GM18505 (cell line): ENCODE results near the gene ANTXR1.

Source experiments
- ATAC-seq: cut with Tn5 transposase; IDR thresholded peaks from one replicate; pipeline ENCODE4 v1.9.1; 2021; ENCODE audit not compliant: unreplicated experiment
- POLR2A ChIP-seq: IDR thresholded peaks from 4 replicates; pipeline ENCODE4 v1.6.1; 2011; ENCODE audit warnings: borderline replicate concordance; ENCODE audit not compliant: insufficient read depth, insufficient read length; ENCODE audit errors: extremely low read depth

Gene ANTXR1

DNA sequence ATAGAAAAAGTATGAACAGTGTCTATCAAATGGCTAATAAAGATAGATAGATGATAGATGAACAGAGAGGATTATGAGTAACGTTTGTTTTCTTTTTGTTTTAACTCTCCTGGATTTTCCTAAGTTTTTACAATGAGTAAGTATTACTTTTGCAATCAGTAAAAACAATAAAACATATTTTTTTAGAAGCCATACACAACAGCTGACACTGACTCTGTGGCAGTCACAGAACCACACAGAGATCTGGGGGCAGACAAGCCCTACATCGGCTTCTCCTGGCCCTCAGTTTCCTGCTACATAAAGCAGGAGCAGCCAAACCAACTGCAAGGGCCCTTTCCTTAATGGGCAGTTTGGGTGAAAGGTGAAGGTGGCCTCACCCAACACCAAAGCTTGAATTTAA is 63.6 kb downstream of the ANTXR1 start:
- ATAC-seq, result no peak

DNA sequence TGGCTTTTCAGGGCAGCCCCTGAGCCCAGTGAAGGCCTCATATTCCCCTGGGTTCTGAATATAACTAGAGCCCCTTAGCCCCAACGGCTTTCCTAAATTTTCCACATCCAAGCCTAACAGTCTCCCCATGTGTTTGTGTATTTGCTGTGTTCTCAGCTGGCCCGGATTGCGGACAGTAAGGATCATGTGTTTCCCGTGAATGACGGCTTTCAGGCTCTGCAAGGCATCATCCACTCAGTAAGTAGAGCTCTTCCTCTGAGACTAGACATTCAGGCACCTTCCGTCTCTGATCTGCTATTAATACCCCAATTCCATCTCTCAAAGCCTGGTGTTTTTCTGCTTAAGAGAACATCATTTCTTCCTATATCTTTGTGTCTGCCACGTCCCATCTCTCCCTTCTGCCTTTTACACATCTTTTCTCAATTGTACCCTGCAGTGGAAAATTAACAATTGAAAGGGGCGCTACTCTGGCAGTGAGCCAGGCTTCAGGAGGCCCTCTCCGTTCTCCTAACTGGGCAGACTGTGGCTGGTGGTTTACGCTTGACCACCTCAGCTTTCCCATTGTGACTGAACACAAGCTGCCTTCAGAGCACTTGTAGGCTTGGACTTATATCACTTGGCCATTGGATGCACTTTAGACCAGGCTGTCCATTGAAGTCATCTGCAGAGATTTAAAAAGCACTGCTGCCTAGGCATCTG is 64.4 kb downstream of the ANTXR1 start:
- TF ChIP-seq POLR2A, result no peak

More for the DNA sequence above, 63.6 kb downstream of the ANTXR1 start:
- TF ChIP-seq POLR2A, result no peak

GRCh38 chr2:69080071-69080470 is 67.1 kb downstream of the ANTXR1 start:
- TF ChIP-seq POLR2A, result no peak
- no peak for ATAC-seq

More for the DNA sequence above, 64.4 kb downstream of the ANTXR1 start:
- no peak for ATAC-seq

DNA sequence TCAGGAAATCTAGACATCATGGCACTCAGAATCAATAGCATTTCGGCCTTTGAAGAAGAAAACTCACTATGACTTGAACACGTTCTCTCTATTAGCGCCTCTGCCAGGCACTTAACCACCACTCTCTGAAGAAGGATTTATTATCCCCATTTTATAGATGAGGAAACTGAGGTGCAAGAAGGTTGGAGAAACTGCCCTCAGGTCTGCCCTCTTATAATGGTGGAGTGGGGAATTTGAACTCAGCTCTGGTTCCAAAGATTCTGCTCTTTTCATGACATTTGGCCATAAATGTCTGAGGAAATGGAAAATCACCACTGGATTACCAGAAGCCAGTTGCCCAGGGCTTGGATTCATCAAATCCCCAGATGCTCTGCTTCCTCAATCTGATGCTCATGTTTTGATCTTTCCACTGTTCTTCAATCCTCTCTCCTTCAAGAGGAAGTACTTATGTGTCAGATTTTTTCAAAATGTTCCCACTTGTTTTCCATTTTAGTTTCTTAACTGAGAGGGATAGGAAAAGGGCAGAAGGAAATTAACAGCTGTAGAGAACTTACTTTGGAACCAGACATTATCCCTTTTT is 68.1 kb downstream of the ANTXR1 start:
- no peak for ATAC-seq
- TF ChIP-seq POLR2A, result no peak

- no peak for ATAC-seq
- no peak for TF ChIP-seq POLR2A
Measured at GRCh38 chr2:69081757-69082156, 68.8 kb downstream of the ANTXR1 start.

- no peak for ATAC-seq
Measured at GRCh38 chr2:69082430-69082997, 69.5 kb downstream of the ANTXR1 start.

GRCh38 chr2:69083235-69083748 is 70.3 kb downstream of the ANTXR1 start:
- no peak for TF ChIP-seq POLR2A
- ATAC-seq, result no peak

More at GRCh38 chr2:69082430-69082997, 69.5 kb downstream of the ANTXR1 start:
- no peak for TF ChIP-seq POLR2A

DNA sequence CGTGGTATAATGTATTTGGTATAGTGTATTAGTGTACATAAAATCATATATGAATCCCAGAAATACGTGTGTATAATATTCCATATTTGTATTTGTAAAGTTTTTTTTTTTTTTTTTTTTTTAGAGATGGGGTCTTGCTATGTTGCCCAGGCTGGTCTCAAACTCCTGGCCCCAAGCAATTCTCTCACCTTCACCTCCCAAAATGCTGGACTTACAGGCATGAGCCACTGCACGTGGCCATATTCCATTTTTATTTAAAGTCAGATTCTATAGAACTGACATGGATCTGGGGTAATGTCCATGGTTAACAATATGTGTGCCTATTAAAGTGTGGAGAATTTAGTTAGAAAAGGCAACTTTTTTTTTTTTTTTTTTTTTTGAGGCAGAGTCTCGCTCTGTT is 71.5 kb downstream of the ANTXR1 start:
- ATAC-seq, result no peak
- TF ChIP-seq POLR2A, result no peak

GRCh38 chr2:69086466-69086865 is 73.5 kb downstream of the ANTXR1 start:
- no peak for TF ChIP-seq POLR2A

DNA sequence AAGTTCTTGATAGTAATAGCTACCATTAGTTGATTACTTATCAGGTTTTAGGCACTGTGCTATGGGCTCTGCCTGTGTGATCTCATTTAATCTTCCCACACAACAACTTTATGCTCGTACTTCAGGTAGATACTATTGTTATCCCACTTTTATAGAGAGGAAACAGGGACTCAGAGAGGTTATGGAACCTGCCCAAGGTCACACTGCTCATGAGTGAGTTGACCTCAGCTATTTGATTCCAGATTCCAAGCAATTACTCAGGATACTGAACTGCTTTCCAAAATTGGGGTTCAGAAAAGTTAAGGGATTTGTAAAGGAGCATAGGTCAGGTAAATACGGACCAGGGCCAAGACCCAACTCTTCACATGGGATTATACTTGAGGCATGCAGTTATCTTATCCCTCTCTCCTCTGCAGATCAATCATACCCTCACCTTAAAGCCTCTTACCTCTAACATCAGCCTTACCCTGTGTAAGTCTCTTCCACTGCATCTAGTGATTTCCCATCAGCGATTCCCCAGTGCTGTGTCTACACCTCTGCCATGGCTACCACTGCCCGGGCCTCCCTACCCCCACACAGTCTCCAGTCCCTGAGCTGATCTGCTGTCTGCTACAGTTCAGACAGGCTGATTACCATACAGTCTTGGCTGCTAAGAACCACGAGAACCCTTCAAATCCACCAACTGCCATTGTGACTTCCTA is 74.4 kb downstream of the ANTXR1 start:
- ATAC-seq, result no peak
- TF ChIP-seq POLR2A, result no peak

More at GRCh38 chr2:69086466-69086865, 73.5 kb downstream of the ANTXR1 start:
- no peak for ATAC-seq

GRCh38 chr2:69087912-69088240 is 74.9 kb downstream of the ANTXR1 start:
- TF ChIP-seq POLR2A, result no peak
- no peak for ATAC-seq

- ATAC-seq, result no peak
- no peak for TF ChIP-seq POLR2A
Measured at GRCh38 chr2:69088466-69088865, 75.5 kb downstream of the ANTXR1 start.

- no peak for ATAC-seq
- no peak for TF ChIP-seq POLR2A
Measured at GRCh38 chr2:69089266-69089665, 76.3 kb downstream of the ANTXR1 start.

GRCh38 chr2:69089998-69090397 is 77.0 kb downstream of the ANTXR1 start:
- TF ChIP-seq POLR2A, result no peak
- no peak for ATAC-seq

- no peak for ATAC-seq
- no peak for TF ChIP-seq POLR2A
Measured at GRCh38 chr2:69090820-69091219, 77.8 kb downstream of the ANTXR1 start.
